AG04450 (cell line): ENCODE measurements around the gene TMEM135. TPM values are rescaled to one million over a fixed set of nuclear protein-coding genes. Genes with fewer than 3 reads are reported as not detected.

Experiments
- CTCF ChIA-PET: fragments of 300-600, 350-600 bp; formaldehyde crosslinking; extraction: SDS; loops from one replicate; lab custom pipeline; 2022; ENCODE audit warnings: antibody characterized with exemption, inconsistent platforms; lab: Charles Lee
- POLR2A ChIA-PET: fragments of 350-600 bp; formaldehyde crosslinking; extraction: SDS; loops from one replicate; lab custom pipeline; 2021; ENCODE audit warnings: antibody characterized with exemption, inconsistent platforms; lab: Yijun Ruan, JAX
- DNase-seq: peaks from one replicate; pipeline ENCODE4 v3.0.0-alpha.2; 2011; ENCODE audit warnings: low read depth, low spot score
- H3K27ac ChIP-seq: one replicate; pipeline ENCODE4 v1.5.1; 2012; ENCODE audit warnings: low read depth, low read length, control low read depth
- H3K27me3 ChIP-seq: one replicate; pipeline ENCODE4 v1.6.0; 2012; ENCODE audit warnings: low read length; ENCODE audit not compliant: control insufficient read depth, insufficient read depth
- H3K4me3 ChIP-seq: 2 replicates; pipeline ENCODE4 v1.5.1; 2011; ENCODE audit warnings: mild to moderate bottlenecking, low read depth, low read length, control low read depth
- H3K9me3 ChIP-seq: 2 replicates; pipeline ENCODE4 v1.5.1; 2012; ENCODE audit warnings: low read length; ENCODE audit not compliant: control insufficient read depth, insufficient read depth
- CTCF ChIP-seq: IDR thresholded peaks from 2 replicates; pipeline ENCODE4 v1.5.1; 2011; ENCODE audit warnings: low read depth, low read length, control low read depth, inconsistent platforms
- polyA plus RNA-seq: library from polyadenylated mRNA; depleted of rRNA; stranded (reverse); fragments of >200 nt; gene quantifications from 2 replicates; pipeline ENCODE4 v1.2.3, GENCODE V29; 2011

Gene TMEM135
- polyA plus RNA-seq, 1 experiment = 12.6 TPM

- ChIA-PET POLR2A (no interaction called here), CTCF (interaction anchor here (0.9 to 1.6 kb wide), 2 partner anchors 37 to 139 kb away, joined by 3 to 5 read pairs; no protein-coding TSS in a partner anchor)
- no peaks in the 10 kb centered on the region for H3K27me3 ChIP-seq
- TF ChIP-seq CTCF = no peak
- no peak overlapping the region for H3K4me3 ChIP-seq
- DNase-seq = no peak
- no peaks in the 10 kb centered on the region for H3K9me3 ChIP-seq
- no peak overlapping the region for H3K27ac ChIP-seq
These were observed 96.9 kb downstream of the TMEM135 start for GRCh38 chr11:87134524-87135106.

GRCh38 chr11:87136236-87136635 is 98.5 kb downstream of the TMEM135 start:
- DNase-seq = no peak
- H3K9me3 ChIP-seq = no peaks in the 10 kb centered on the region
- H3K27ac ChIP-seq = no peak overlapping the region
- ChIA-PET CTCF (interaction anchor here (1.6 kb wide), 1 partner anchor 140 kb away, joined by 3 read pairs; no protein-coding TSS in a partner anchor), POLR2A (no interaction called here)
- no peak overlapping the region for H3K4me3 ChIP-seq
- H3K27me3 ChIP-seq = no peaks in the 10 kb centered on the region
- TF ChIP-seq CTCF = no peak

GRCh38 chr11:87137711-87138110 is 100.0 kb downstream of the TMEM135 start:
- CTCF ChIA-PET = no interaction called here
- POLR2A ChIA-PET = no interaction called here
- no peaks in the 10 kb centered on the region for H3K9me3 ChIP-seq
- no peak overlapping the region for H3K27ac ChIP-seq
- H3K4me3 ChIP-seq = no peak overlapping the region
- no peak for TF ChIP-seq CTCF
- no peaks in the 10 kb centered on the region for H3K27me3 ChIP-seq
- DNase-seq = peak; percentile 27

- no peaks in the 10 kb centered on the region for H3K27me3 ChIP-seq
- ChIA-PET CTCF (interaction anchor here (1.1 kb wide), 1 partner anchor 42 kb away, joined by 3 read pairs; no protein-coding TSS in a partner anchor), POLR2A (no interaction called here)
- no peak for DNase-seq
- no peak overlapping the region for H3K4me3 ChIP-seq
- H3K9me3 ChIP-seq = no peaks in the 10 kb centered on the region
- no peak overlapping the region for H3K27ac ChIP-seq
- TF ChIP-seq CTCF = no peak
These were observed 101.7 kb downstream of the TMEM135 start for GRCh38 chr11:87139475-87139874.

GRCh38 chr11:87141322-87141721 is 103.6 kb downstream of the TMEM135 start:
- CTCF ChIA-PET = no interaction called here
- POLR2A ChIA-PET = no interaction called here
- DNase-seq = no peak

More at GRCh38 chr11:87141322-87141721, 103.6 kb downstream of the TMEM135 start:
- H3K27ac ChIP-seq = no peak overlapping the region
- H3K27me3 ChIP-seq = no peaks in the 10 kb centered on the region
- H3K9me3 ChIP-seq = no peaks in the 10 kb centered on the region
- no peak overlapping the region for H3K4me3 ChIP-seq
- TF ChIP-seq CTCF = no peak
